Liver (tissue), 3 donors: ENCODE data around the gene EIF4G1.

Experiments used
- EGR1 ChIP-seq, 2 donors: IDR thresholded peaks; 2 replicates each; pipeline ENCODE4 v1.6.1; 2016 to 2018; ENCODE audit warnings: antibody characterized with exemption in 2 of 2, low read depth in 2 of 2
- MAX ChIP-seq: IDR thresholded peaks from 2 replicates; pipeline ENCODE4 v1.6.1; 2016; ENCODE audit warnings: antibody characterized with exemption
- NR2F2 ChIP-seq: IDR thresholded peaks from 2 replicates; pipeline ENCODE4 v1.6.1; 2016; ENCODE audit warnings: antibody characterized with exemption
- RAD21 ChIP-seq, 2 donors: IDR thresholded peaks; 2 replicates each; pipeline ENCODE4 v1.6.1; 2016; ENCODE audit warnings: antibody characterized with exemption in 2 of 2, mild to moderate bottlenecking in 2 of 2
- REST ChIP-seq: IDR thresholded peaks from 2 replicates; pipeline ENCODE4 v1.6.1; 2016; ENCODE audit warnings: antibody characterized with exemption, mild to moderate bottlenecking
- TAF1 ChIP-seq: conservative IDR thresholded peaks from 2 replicates; pipeline ENCODE4 v1.6.1; 2016; ENCODE audit warnings: antibody characterized with exemption, mild to moderate bottlenecking
- YY1 ChIP-seq: IDR thresholded peaks from 2 replicates; pipeline ENCODE4 v1.6.1; 2016; ENCODE audit warnings: antibody characterized with exemption, mild to moderate bottlenecking
- TF ChIP-seq, protein P1 (sequence below): IDR thresholded peaks from 2 replicates; pipeline ENCODE4 v1.6.1; 2016; ENCODE audit warnings: antibody characterized with exemption
- TF ChIP-seq, protein P2 (sequence below): fragments of 150-350 bp; IDR thresholded peaks from 2 replicates; pipeline ENCODE4 v1.5.1; 2017; ENCODE audit warnings: improper control_type of control experiment, low read depth, low read length; ENCODE audit not compliant: missing input control
- donor health status: healthy.
- donor health status: healthy.

DNA sequence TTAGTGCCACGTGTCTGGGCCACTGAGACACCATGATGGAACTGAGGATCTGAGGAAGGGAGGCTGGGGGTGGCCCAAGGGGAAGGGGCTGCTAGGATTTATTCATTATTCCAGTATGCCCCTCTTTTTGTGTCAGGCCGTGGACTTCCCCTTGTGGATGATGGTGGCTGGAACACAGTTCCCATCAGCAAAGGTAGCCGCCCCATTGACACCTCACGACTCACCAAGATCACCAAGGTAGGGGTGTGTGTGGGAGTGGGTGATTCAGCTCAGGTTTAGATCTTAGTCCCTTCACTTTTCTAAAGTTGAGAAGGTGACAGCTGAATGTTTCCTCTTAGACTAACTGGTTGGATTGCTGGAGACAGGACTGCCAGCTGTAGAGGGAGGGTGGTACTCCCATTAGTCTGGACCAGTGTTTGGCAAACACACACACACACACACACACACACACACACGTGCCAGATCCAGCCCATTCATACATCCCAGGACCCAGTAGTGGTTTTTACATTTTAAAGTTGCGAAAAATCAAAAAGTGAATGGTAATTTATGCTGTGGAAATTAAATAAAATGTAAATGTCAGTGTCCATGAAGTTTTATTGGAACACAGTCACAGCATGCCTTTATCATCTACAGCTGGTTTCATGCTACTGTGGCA is 11.4 kb downstream of the EIF4G1 start:
- TF ChIP-seq, protein P1, sequence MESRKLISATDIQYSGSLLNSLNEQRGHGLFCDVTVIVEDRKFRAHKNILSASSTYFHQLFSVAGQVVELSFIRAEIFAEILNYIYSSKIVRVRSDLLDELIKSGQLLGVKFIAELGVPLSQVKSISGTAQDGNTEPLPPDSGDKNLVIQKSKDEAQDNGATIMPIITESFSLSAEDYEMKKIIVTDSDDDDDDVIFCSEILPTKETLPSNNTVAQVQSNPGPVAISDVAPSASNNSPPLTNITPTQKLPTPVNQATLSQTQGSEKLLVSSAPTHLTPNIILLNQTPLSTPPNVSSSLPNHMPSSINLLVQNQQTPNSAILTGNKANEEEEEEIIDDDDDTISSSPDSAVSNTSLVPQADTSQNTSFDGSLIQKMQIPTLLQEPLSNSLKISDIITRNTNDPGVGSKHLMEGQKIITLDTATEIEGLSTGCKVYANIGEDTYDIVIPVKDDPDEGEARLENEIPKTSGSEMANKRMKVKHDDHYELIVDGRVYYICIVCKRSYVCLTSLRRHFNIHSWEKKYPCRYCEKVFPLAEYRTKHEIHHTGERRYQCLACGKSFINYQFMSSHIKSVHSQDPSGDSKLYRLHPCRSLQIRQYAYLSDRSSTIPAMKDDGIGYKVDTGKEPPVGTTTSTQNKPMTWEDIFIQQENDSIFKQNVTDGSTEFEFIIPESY: no peak
- TF ChIP-seq, protein P2, sequence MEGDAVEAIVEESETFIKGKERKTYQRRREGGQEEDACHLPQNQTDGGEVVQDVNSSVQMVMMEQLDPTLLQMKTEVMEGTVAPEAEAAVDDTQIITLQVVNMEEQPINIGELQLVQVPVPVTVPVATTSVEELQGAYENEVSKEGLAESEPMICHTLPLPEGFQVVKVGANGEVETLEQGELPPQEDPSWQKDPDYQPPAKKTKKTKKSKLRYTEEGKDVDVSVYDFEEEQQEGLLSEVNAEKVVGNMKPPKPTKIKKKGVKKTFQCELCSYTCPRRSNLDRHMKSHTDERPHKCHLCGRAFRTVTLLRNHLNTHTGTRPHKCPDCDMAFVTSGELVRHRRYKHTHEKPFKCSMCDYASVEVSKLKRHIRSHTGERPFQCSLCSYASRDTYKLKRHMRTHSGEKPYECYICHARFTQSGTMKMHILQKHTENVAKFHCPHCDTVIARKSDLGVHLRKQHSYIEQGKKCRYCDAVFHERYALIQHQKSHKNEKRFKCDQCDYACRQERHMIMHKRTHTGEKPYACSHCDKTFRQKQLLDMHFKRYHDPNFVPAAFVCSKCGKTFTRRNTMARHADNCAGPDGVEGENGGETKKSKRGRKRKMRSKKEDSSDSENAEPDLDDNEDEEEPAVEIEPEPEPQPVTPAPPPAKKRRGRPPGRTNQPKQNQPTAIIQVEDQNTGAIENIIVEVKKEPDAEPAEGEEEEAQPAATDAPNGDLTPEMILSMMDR: no peak
- TF ChIP-seq REST: no peak
- no peak for TF ChIP-seq MAX
- no peak for TF ChIP-seq YY1
- TF ChIP-seq NR2F2: no peak
- TF ChIP-seq TAF1: no peak
- no peak for TF ChIP-seq RAD21 (IDR thresholded peaks at IDR 0.05)
- TF ChIP-seq EGR1 (IDR thresholded peaks at IDR 0.05; ENCODE audit: low read depth in 2 of 2): no peak
